ENCODE results near the gene CFHR2. TPM values are rescaled to one million over a fixed set of nuclear protein-coding genes. Genes with fewer than 3 reads are reported as not detected.
"Not testable (repeated sequence)": the region's sequence is repeated elsewhere in the genome, so short reads cannot be mapped to it uniquely, and the experiment has no call there.

CFHR2 gene
- total RNA-seq = not detected

- DNase-seq = not testable (repeated sequence)
These were observed at the start of gene CFHR2 for GRCh38 chr1:196943568-196943967. CFHR2 (plus strand) TSS chr1:196943738; CDS start chr1:196943881, 143 bp downstream.

DNA sequence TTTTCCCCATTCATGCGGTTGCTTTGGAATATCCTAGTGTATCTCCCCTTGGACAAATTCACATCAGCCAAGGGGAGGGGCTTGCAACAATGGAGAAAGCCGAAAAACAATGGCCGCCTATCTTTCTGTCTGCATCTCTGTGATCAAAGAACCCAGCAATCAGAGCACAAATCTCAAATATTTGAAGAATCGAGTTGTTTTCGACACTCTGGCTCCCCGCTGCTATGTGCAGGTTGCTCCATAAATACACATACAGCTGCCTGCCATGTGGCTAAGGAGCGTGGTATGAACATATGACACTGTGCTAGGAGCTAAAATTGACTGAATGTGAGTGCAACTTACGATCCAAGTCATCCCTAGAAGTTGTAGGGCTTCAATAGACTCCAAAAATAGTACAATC lies 47.2 kb upstream of the CFHR2 start:
- DNase-seq = no peak

DNA sequence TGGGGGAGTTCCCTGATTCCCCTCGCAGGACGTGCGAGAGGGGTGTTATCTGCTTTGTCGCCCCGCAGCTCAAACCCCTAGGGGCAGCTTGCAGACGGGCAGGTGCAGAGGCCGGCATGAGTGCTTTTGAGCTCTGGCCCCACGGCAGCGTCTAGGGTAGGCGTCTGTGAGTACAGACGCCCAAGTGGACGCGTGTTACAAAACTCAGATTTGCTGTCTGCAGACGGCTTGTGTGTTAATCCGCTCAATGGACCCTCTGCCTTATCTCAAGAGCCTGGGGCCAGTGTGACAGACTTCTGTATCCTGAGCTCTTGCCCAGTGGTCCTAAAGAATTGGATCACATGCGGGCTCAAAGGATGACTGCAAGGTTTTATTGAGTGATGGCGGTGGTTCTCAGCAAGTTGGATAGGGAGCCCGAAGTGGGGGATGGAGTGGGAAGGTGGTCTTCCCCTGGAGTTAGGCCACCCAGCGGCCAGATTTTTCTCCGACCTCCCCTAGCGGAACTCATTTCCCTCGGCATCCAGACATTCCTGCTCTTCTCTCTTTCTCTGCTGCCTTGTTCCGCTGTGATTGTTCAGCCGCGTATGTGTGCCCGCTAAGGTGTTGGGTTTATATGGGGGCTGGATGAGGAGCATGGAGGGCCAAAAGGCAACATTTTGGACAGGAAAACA lies 46.2 kb upstream of the CFHR2 start:
- no peak for DNase-seq

DNA sequence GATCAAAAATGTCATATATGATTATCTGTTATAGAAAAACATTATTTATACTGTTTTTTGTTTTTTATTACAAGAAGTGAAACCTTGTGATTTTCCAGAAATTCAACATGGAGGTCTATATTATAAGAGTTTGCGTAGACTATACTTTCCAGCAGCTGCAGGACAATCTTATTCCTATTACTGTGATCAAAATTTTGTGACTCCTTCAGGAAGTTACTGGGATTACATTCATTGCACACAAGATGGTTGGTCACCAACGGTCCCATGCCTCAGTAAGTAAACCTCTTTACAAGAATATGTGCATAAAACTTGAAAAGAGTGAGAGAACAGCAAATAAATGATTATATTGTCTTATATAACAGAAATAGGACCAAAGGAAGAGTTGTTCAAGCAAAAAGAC lies 41.2 kb upstream of the CFHR2 start:
- DNase-seq = no peak

DNA sequence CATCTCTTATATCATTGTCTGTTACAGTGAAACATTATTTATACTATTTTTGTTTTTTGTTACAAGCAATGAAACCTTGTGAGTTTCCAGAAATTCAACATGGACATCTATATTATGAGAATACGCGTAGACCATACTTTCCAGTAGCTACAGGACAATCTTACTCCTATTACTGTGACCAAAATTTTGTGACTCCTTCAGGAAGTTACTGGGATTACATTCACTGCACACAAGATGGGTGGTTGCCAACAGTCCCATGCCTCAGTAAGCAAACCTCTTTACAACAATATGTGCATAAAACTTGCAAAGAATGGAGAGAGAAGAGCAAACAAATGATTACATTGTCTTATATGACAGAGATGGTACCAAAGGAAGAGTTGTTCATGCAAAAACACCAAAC lies 33.3 kb upstream of the CFHR2 start:
- DNase-seq = no peak

- DNase-seq = not testable (repeated sequence)
These were observed 31.3 kb upstream of the CFHR2 start for GRCh38 chr1:196912283-196912682.

DNA sequence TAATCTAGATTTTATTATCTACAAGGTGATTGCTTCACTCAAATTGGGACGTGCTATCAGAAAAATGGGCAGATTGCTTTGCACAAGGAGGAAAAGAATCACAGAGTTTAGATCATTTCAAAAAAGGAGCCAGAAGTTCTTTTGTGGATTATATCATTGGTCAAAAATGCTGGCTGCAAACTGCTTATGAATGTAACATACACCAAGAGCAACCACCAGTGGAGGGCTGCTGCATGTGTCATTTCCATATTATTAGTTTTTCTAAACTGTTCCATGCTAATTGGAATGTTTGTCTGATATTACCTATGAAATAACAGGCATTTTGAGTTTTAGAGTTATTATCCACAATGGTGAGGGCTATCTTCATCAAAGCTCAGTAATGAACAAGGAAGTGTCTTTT lies 16.7 kb upstream of the CFHR2 start:
- DNase-seq = not testable (repeated sequence)

DNA sequence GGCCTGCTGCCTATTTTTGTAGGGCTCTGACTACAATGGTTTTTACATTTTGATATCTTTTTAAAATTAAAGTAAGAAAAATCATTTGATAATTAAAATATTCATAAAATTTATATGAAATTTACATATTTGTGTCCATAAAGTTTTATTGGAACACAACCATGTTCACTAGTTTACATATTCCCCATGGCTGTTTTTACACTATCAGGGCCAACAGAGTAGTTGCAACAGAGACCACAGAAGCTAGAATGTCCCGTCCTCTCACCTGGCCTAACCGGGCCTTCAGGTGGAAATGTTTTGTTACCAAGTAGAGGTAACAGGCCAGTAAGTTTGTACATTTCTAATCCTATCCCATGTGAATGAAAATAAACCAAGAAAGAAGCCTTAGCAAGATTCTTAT lies 10.7 kb upstream of the CFHR2 start:
- not testable (repeated sequence) for DNase-seq

- DNase-seq = no peak
These were observed 9.9 kb upstream of the CFHR2 start for GRCh38 chr1:196933531-196934189.

GRCh38 chr1:196941474-196941873 lies 2.1 kb upstream of the CFHR2 start:
- DNase-seq = not testable (repeated sequence)

- DNase-seq = no peak
These were observed 8.3 kb downstream of the CFHR2 start for GRCh38 chr1:196951711-196952394.

- no peak for DNase-seq
These were observed 11.2 kb downstream of the CFHR2 start for GRCh38 chr1:196954778-196955177.

GRCh38 chr1:196955926-196956325 lies 12.4 kb downstream of the CFHR2 start:
- no peak for DNase-seq

- DNase-seq = no peak
These were observed 17.3 kb downstream of the CFHR2 start for GRCh38 chr1:196960854-196961253.

DNA sequence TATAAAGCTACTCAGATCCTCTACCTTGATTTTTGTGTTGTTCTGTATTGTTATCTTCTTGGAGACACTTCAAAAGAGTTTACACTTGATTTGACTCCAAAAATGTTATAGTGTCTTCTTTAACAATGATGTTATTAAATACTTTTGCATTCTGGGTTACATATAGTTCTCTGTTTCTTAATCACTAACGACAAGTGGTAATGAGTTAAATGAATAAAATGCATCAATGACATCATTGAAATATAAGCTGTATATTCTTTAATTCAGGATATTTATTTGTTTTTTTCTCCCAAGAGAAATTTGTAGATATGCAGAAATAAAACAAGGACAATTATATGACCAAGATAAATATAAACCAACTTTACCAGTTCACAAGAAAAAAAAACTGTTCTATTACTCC lies 26.6 kb downstream of the CFHR2 start:
- DNase-seq = no peak

- DNase-seq = no peak
These were observed 32.7 kb downstream of the CFHR2 start for GRCh38 chr1:196976278-196976677.

DNA sequence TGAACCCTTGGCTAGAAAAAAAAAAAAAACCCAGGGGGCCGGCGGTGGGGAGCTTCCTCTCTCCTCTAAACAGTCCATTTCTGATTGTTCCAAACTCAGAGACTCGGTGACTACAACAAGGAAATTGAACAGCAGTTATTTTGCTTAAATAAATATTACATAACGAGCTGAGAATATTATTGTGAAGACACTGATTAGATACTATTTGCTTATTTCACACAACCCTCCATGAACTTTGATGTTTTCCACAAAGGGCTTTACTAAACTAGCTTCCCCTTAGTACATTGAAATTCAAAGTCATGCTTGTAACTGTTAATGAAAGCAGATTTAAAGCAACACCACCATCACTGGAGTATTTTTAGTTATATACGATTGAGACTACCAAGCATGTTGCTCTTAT lies 33.7 kb downstream of the CFHR2 start, which contains the start of gene CFHR5:
Gene CFHR5 (plus strand): TSS at position 279 of the 400 bp plus-strand sequence. CDS start 109 bp downstream, at position 388.
- no peak for DNase-seq

GRCh38 chr1:196980859-196981258 lies 37.3 kb downstream of the CFHR2 start:
- no peak for DNase-seq

- not testable (repeated sequence) for DNase-seq
These were observed 38.7 kb downstream of the CFHR2 start for GRCh38 chr1:196982247-196982646.

DNA sequence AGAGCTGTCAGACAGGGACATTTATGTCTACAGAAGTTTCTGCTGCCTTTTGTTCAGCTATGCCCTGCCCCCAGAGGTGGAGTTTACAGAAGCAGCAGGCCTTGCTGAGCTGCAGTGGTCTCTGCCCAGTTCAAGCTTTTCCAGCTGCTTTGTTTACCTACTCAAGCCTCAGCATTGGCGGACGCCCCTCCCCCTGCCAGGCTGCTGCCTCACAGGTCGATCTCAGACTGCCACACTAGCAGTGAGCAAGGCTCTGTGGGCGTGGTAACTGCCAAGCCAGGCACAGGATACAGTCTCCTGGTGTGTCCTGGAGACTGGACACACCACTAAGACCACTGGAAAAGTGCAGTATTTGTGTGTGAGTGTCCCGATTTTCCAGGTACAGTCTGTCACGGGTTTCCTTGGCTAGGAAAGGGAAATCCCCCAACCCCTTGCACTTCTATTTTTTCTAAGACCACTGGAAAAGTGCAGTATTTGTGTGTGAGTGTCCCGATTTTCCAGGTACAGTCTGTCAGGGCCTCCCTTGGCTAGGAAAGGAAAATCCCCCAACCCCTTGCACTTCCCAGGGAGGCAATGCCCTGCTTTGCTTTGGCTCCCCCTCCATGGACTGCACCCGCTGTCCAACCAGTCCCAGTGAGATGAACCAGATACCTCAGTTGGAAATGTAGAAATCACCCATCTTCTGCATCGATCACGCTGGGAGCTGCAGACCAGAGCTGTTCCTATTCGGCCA lies 48.5 kb downstream of the CFHR2 start:
- not testable (repeated sequence) for DNase-seq

GRCh38 chr1:196993916-196994315 lies 50.4 kb downstream of the CFHR2 start:
- no peak for DNase-seq

DNA sequence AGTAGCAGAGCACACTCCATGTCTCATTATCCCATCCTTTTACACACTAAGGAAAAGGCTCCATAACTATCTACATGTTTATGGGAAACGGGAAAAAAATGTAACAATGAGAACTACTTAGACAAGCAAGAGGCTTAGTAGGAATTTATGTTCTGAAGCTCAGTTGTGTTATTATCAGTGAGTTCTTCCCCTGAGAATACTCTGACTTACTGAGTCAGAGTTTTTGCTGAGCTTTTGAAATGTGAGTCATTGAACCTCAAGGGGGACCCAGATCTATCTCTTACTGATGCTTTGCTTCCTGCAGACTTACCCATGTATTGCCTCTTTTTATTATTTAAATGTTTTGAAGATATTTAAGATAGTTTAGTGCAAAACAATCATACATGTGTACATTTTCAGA lies 53.9 kb downstream of the CFHR2 start:
- DNase-seq = no peak

GRCh38 chr1:197001828-197002227 lies 58.3 kb downstream of the CFHR2 start:
- no peak for DNase-seq

Measured in effector CD4-positive, alpha-beta T cell (primary cell).